Measurements from ENCODE around the gene TFDP2.

The TFDP2 gene

GRCh38 chr3:141969711-141970110, 179.6 kb downstream of the TFDP2 start:
- no peak for TF ChIP-seq ZNF214 (tag by site-specific recombination; IDR thresholded peaks at IDR 0.05; ENCODE audit: borderline replicate concordance)
- no peak for TF ChIP-seq TCF7L2 (IDR thresholded peaks at IDR 0.05; ENCODE audit: borderline replicate concordance, low read depth, low read length)
- no peak for TF ChIP-seq SCRT1 (tag by site-specific recombination; IDR thresholded peaks at IDR 0.05; ENCODE audit: borderline replicate concordance)
- no peak for TF ChIP-seq ZNF24 (tag by site-specific recombination; IDR thresholded peaks at IDR 0.05)
- TF ChIP-seq ZNF239 (tag by site-specific recombination; IDR thresholded peaks at IDR 0.05) = no peak
- no peak for TF ChIP-seq ZNF133 (tag by site-specific recombination; IDR thresholded peaks at IDR 0.05)
- no peak for TF ChIP-seq ZNF23 (tag by site-specific recombination; IDR thresholded peaks at IDR 0.05; ENCODE audit: borderline replicate concordance)
- no peak for TF ChIP-seq ZNF544 (tag by site-specific recombination; IDR thresholded peaks at IDR 0.05)
- no peak for TF ChIP-seq ZNF202 (tag by site-specific recombination; IDR thresholded peaks at IDR 0.05; ENCODE audit: borderline replicate concordance)
- no peak for TF ChIP-seq REPIN1 (tag by site-specific recombination; IDR thresholded peaks at IDR 0.05; ENCODE audit: low read depth)
- TF ChIP-seq ZNF623 (tag by site-specific recombination; IDR thresholded peaks at IDR 0.05) = no peak
- TF ChIP-seq PRDM6 (tag by site-specific recombination; IDR thresholded peaks at IDR 0.05) = no peak
- no peak for TF ChIP-seq ZNF302 (tag by site-specific recombination; IDR thresholded peaks at IDR 0.05; ENCODE audit: low read depth)
- no peak for TF ChIP-seq ZFP41 (tag by site-specific recombination; IDR thresholded peaks at IDR 0.05; ENCODE audit: borderline replicate concordance)
- no peak for TF ChIP-seq OVOL3 (tag by site-specific recombination; IDR thresholded peaks at IDR 0.05)
- no peak for TF ChIP-seq ZNF324 (tag by site-specific recombination; IDR thresholded peaks at IDR 0.05)
- TF ChIP-seq ZNF211 (tag by site-specific recombination; IDR thresholded peaks at IDR 0.05; ENCODE audit: low read depth) = no peak
- no peak for TF ChIP-seq ZNF433 (tag by site-specific recombination; IDR thresholded peaks at IDR 0.05; ENCODE audit: low read depth)
- H3K36me3 ChIP-seq (ENCODE audit: control insufficient read depth in 2 of 2, insufficient read depth in 1 of 2, low read length in 2 of 2) = peaks cover 0 to 2% of the 10 kb centered on the region in 2 experiments; a peak in 2 of 3 replicates
- H3K4me3 ChIP-seq (ENCODE audit: low read depth, low read length) = no peak overlapping the region
- no peaks in the 10 kb centered on the region for H3K4me1 ChIP-seq (ENCODE audit: control insufficient read depth, insufficient read depth, low read length)
- CTCF ChIA-PET = interaction anchor here (1.0 kb wide), 1 partner anchor 87 kb away, joined by 3 read pairs; no protein-coding TSS in a partner anchor
- H3K27ac ChIP-seq (ENCODE audit: extremely low read depth, low read depth, low read length) = no peak overlapping the region
- POLR2A ChIA-PET = no interaction called here
- no peaks in the 10 kb centered on the region for H3K9me3 ChIP-seq (ENCODE audit: control insufficient read depth, insufficient read depth, low read depth, low read length)

GRCh38 chr3:141965471-141965870, 183.9 kb downstream of the TFDP2 start:
- Histone ChIP-seq H3K4me3 (ENCODE audit: low read depth, low read length) (no peak overlapping the region), H3K27ac (ENCODE audit: extremely low read depth, low read depth, low read length) (no peak overlapping the region), H3K4me1 (ENCODE audit: control insufficient read depth, insufficient read depth, low read length) (no peaks in the 10 kb centered on the region), H3K9me3 (ENCODE audit: control insufficient read depth, insufficient read depth, low read depth, low read length) (no peaks in the 10 kb centered on the region), H3K36me3 (ENCODE audit: control insufficient read depth in 2 of 2, insufficient read depth in 1 of 2, low read length in 2 of 2) (peaks cover 0 to 11% of the 10 kb centered on the region in 2 experiments; a peak in 2 of 3 replicates)
- POLR2A ChIA-PET = no interaction called here
- CTCF ChIA-PET = interaction anchor here (0.6 kb wide), 1 partner anchor 160 kb away, joined by 3 read pairs; no protein-coding TSS in a partner anchor
- TF ChIP-seq ZNF26 (tag by site-specific recombination; IDR thresholded peaks at IDR 0.05) = no peak
- TF ChIP-seq ZNF223 (tag by site-specific recombination; IDR thresholded peaks at IDR 0.05) = no peak
- TF ChIP-seq ZFP3 (tag by site-specific recombination; IDR thresholded peaks at IDR 0.05; ENCODE audit: low read depth) = no peak
- no peak for TF ChIP-seq AEBP2 (tag by site-specific recombination; IDR thresholded peaks at IDR 0.05; ENCODE audit: borderline replicate concordance)
- no peak for TF ChIP-seq ZSCAN5A (tag by site-specific recombination; IDR thresholded peaks at IDR 0.05)
- TF ChIP-seq ZBTB48 (tag by site-specific recombination; IDR thresholded peaks at IDR 0.05) = no peak
- no peak for TF ChIP-seq ZNF645 (tag by site-specific recombination; IDR thresholded peaks at IDR 0.05)
- TF ChIP-seq GLIS1 (tag by site-specific recombination; IDR thresholded peaks at IDR 0.05) = no peak
- no peak for TF ChIP-seq ZNF530 (tag by site-specific recombination; IDR thresholded peaks at IDR 0.05; ENCODE audit: low read depth)
- no peak for TF ChIP-seq ZSCAN23 (tag by site-specific recombination; IDR thresholded peaks at IDR 0.05)
- no peak for TF ChIP-seq GLIS2 (tag by site-specific recombination; IDR thresholded peaks at IDR 0.05)
